ENCODE measurements around the gene ALPK1.

DNA sequence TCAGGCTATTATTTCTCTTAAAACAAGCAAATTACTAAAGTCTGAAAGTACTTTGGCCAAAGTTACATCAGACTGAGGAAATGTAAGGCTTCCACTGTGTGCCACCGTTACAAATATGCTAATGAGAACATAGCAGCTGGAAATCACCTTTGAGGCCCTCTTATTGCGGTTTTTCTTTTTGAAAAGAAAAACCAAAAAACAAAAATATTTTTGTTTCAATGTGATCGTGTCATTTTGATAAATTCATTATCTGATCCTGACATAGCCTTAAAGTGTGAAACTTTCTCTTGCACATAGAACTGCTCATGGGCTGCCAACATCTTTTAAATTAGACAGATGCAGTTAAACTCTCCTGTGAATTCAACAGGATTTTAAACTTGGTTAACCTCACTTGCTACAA is 8.7 kb upstream of the ALPK1 start:
- TF ChIP-seq, protein P1, sequence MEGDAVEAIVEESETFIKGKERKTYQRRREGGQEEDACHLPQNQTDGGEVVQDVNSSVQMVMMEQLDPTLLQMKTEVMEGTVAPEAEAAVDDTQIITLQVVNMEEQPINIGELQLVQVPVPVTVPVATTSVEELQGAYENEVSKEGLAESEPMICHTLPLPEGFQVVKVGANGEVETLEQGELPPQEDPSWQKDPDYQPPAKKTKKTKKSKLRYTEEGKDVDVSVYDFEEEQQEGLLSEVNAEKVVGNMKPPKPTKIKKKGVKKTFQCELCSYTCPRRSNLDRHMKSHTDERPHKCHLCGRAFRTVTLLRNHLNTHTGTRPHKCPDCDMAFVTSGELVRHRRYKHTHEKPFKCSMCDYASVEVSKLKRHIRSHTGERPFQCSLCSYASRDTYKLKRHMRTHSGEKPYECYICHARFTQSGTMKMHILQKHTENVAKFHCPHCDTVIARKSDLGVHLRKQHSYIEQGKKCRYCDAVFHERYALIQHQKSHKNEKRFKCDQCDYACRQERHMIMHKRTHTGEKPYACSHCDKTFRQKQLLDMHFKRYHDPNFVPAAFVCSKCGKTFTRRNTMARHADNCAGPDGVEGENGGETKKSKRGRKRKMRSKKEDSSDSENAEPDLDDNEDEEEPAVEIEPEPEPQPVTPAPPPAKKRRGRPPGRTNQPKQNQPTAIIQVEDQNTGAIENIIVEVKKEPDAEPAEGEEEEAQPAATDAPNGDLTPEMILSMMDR (IDR thresholded peaks at IDR 0.05; ENCODE audit: poor library complexity, severe bottlenecking), result no peak
- TF ChIP-seq POLR2AphosphoS5 (IDR thresholded peaks at IDR 0.05), result no peak

Data from neural cell (in vitro differentiated cells).